ENCODE results near the gene NPDC1.
"Not testable (repeated sequence)": the region's sequence is repeated elsewhere in the genome, so short reads cannot be mapped to it uniquely, and the experiment has no call there.

Gene NPDC1

DNA sequence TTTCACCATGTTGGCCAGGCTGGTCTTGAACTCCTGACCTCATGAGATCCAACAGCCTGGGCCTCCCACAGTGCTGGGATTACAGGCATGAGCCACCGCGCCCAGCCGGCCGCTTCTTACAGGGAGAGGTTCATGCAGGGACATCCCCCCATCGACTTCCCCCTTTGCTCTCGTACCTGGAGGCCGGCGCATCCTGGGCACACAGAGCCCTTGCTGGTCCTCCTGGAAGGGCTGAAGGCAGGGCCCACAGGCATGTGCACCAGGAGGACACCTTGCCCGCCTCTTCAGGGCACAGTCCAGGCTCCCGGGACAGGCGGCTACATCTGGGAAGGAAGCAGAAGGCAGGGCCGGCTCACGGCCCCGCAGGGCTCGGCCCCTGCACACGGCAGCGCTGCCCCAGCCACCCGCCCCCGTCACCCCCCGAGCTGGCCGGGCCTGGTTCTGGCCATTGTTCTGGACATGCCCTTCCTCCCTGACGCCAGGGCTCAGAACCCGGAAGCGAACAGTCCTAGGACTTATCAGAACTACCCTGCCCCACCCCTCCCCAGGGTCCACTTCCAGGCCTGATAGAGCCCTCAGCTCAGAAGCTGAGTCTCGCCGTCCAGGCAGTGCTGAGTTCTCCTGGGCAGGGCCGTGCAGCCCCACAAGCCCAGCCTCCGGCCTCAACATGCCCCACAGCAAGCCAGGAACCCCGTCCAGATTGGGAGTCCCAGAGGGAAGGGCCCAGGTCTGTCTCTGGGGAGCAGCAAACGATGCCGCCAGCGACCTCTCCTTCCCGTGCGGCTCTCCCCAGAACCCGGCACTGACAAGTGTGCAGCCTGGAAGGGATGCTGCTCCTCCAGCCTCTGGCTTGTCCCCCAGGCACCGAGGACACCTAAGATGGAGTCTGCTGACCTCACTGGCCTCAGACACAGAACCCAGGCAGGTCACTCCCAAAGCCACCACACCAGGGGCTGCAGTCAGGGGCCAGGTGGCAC, 2.9 kb downstream of the NPDC1 start:
- no peak for DNase-seq

DNA sequence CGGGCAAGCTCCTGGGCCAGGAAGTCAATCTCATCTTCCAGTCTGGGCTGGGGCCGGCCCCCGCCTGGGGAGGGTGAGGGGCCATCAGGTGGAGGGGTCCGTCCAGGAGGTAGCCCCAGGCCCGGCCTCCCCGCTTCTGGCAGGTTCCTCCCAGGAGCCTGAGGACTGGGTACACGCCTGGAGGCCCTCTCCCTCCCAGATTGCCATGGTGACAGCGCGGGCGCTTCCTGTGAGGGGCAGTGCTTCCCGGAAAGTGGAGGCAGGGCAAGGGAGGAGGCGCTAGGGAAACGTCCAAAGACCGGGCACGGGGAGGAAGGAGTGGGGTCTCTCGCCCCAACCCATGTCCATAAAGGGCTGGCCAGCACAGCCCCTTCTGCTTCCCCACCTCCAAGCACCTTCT, 4.9 kb downstream of the NPDC1 start:
- DNase-seq = no peak

DNA sequence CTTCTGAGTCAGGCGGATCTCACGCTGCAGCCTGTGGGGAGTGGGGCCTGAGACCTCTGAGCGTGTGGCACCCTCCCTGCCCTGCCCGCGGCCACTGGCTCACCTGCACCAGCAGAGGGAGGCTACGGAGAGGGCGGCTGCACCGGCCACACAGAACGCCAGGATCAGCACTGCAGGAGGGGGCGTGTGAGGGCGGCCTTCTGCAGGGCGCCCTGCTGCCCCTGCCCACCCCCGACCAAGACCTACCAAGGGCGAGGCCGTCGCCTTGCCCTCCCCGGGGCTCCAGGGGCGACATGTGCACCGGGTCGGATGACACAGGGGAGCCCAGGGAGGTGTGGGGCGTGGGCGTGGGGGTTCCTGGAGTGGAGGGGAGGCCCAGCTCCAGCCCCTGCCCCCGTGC, 5.4 kb downstream of the NPDC1 start:
- no peak for DNase-seq

DNA sequence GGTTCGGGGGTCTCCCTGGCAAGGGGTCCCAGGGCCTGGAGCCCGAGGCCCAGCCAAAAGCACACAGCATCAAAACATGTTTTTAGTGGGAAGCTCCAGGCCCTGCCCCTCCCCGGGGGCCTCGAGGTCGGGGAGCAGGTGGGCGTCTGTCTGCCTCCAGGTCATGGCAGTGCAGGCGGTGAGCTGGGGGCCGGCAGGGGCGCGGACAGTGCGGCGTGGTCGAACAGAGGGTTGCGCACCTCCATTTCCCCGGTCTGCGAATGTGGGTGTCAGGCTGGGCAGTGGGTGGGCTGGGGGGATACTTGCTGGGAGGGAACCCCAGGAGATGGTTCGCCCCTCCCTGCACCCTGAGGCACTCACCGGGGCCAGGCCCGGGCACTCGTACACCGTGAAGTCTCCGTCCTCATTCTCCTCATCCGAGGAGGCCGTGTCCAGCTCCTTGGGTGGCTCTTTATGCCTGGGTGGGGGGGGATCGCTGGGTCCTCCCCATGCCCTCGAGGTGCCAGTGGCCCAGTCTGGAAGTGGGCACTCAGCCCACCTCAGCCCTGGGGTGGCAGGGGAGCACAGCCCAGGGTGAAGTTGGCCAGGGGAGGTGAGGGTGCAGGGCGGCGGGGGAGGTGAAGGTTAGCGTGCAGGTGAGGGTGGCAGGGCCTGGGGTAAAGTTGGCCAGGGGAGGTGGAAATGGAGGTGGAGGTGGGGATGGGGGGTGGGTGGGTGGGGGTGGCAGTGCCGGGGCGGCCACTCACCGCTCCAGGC, 6.2 kb downstream of the NPDC1 start:
- no peak for DNase-seq

DNA sequence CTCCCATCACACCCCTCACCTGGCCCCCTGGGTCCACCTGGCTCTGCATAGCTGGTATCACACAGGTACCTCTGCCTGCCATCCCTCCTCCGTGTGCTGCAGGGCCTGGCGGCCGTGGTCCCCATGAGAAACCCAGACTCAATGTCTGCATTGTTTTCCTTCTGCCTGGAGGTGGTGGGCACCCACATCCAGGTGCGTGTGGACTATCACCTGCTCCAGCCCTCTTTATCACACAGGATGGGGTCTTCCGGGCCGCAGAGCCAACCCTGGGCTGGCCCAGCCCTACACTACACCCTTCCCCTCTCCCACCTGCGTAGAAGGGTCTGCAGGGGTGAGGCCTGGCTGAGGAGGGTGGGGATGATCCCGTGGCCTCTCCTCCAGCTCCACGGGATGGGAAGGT, 7.1 kb downstream of the NPDC1 start:
- no peak for DNase-seq

DNA sequence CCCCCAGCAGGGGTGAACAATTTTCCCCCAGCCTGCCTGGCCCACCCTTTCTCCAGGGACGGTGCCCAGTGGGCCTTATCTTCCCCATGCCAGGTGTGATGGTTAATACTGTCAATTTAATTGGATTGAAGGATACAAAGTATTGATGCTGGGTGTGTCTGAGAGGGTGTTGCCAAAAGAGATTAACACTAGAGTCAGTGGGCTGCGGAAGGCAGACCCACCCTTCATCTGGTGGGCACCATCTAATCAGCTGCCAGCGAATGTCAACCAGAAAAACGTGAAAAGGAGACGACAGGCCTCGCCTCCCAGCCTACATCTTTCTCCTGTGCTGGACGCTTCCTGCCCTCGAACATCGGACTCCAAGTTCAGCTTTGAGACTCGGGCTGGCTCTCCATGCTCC, 8.5 kb downstream of the NPDC1 start:
- DNase-seq = no peak

DNA sequence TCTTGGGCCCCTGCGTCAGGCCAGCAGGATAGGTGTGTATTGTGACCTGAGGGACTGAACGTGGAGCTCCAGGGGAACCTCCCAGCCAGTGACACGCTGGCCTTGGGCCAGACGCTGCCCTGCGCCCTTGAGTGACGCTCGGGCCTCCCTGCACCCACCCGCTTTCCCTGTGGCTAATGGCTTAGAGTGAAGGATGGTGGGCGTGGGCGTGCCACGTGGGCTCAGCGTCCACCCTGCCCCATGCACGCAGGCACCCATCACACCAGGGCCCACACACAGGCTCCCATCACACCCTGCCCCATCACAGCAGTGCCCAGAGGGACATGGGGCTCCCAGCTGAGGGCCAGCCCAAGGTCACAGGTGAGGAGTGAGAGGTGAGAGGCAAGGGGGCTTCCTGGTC, 8.9 kb downstream of the NPDC1 start:
- no peak for DNase-seq

DNA sequence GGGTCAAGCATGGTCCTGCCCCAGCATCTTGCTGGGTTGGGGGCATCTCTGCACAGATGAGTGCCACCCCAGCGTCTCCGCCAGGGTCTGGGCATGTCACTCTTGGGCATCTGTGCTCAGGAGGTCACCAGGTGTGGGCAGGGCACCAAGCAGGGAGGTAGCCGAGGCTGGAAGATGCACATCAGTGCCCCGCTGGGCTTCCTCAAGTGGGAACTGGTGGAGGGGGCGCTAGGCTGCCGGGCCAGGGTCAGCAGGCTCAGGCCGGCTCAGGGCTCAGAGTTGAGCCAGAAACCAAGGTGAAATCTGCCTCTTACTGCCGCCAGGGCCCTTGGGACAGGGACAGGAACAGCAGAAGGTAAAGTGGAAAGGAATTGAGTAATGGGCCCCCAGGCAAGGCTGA, 10.0 kb downstream of the NPDC1 start:
- DNase-seq = no peak

DNA sequence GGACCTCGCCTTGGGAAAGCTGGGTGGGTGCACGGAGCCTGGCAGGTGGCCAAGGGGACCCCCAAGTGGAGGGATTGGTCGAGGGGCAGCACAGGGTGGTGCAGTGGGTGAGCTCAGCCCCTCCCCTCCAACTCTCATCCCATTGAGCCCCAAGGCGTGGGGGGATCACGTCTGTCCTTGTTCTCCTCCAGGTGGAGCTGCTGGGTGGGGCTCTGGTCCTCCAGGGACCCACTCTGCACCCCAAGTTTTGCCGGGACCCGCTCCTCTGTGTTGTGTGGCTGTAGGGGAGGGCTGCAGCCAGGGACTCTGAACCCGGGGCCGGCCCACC, 10.5 kb downstream of the NPDC1 start:
- no peak for DNase-seq

DNA sequence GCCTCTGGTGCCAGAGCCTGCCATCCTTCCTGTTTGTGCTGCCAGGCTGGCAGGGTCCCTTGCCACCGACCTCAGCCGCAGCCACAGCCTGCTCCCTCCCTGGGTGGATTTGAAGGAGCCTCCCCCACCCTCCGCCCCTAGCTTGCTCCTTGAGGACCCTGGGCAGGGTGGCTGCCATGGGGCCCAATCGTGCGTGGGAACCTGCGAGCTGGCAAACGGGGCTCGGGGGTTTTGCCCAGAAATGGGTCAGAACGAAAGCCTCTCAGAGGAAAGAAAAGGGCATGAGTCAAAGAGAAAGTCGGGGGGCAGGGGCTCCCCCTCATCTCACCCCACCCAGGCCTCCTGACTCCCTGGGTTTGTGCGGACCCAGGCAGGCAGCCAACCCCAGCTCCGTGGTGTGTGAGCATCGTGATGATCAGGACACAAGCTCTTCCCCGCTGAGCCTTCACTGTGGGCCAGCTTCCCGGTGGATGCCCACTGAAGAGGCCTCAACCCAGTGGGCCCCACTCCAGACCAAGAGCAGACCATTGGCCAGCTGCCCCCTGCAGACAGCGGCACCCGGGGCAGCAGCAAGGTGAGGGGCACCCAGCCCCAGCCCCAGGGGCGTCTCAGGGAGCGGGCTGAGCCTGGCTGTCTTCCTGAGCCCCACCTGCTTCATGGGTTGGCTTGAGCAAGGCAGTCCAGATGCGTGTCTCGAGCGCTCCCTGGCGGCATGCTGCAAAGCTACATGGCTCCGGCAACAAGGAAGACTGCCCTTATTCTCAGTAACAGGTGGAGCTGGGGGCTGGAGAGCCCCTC, 11.1 kb downstream of the NPDC1 start:
- peak in 54 of 56 donors; percentile 37 to 88 (median 76) for DNase-seq

DNA sequence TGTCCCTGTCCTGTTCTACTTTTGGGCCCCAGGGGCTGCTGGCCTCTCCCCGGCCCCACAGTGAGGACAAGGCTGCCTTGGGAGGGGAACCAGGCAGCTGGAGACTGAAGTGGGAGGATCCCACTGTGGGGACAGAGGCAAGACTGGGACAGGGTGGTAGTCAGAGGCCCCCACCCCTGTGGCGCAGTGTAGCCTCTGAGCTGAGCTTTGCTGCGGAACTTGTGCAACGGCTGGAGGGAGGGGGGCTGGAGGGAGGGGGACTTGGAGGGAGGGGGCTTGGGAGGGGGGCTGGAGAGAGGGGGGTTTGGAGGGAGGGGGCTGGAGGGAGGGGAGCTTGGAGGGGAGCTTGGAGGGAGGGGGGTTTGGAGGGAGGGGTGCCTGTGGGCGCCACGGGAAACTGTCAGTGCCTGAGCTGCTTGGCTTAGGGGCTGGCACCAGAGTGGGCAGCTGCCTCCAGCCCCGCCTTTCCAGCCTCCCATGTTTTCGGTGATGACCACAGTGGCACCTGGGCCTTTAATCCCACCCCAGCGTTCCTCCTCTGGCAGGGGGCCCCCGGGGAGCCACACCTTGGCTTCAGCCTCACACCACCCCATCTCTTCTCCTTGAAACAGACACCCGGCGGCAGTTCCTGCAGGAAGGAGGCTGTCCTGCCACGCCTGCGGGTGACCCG, 11.8 kb downstream of the NPDC1 start:
- DNase-seq = no peak

DNA sequence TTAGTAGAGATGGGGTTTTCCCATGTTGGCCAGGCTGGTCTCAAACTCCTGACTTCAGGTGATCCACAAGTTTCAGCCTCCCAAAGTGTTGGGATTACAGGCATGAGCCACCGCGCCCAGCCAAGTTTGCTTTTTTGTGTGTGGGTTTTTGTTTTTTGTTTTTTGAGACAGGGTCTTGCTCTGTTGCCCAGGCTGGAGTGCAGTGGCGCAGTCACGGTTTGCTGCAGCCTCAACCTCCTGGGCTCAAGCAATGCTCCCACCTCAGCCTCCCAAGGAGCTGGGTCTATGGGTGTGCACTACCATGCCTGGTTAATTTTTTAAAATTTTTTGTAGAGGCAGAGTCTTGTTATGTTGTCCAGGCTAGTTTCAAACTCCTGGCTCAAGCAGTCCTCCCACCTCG, 12.5 kb downstream of the NPDC1 start:
- DNase-seq = not testable (repeated sequence)

DNA sequence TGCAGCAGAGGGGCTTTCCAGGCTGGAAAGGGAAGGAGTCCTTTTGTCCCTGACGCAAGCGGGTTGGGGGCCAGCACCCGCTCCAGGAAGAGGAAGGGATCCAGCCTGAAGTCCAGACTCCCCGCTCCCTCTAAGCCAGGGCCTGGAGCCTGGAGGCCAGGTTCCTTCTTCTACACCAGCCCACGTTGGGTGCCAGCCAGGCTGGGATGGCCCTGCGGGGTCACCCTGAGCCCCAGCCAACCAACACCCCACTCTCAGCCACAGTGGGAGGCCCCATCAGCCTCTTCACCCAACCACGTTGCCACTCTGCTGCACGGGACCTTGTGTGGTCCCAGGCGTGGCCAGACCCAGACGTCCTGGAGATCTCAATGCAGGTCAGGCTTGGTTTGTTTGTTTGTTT, 13.1 kb downstream of the NPDC1 start:
- no peak for DNase-seq

DNA sequence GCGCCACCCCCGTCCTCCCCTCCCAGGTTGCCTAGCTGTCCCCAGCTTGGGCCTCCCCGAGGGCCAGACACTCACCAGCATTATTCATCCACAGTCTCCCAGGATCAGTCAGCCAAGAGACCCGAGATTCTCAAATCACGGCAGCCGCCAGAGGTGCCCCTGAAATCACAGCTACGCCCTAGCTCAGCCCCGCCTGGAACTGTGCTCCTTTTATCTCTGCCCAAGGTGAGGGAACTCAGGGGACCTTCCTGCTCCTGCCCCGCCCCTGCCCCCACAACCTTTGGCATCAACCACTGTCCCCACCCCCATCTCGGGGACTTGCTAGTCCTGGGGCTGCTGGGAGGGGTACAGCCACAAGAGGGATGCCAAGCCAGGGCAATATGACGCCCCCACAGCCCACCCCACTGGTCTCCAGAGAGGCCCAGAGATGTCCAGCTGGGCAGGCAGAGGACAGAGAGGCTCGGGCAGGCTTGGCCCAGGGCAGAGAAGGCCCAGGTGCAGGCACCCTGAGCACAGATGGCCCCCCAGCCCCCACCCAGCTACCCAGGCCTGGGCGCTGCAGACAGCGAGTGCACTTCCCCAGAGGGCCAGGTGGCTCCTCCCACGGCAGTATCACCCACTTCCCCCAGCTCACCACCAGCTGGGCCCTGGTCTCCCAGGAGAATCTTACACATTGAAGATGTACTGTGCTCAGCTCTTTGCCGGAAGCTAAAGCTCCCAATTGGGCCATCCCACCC, 13.9 kb downstream of the NPDC1 start, which contains the start of gene FUT7:
Gene FUT7 (minus strand): TSS at position 185 of the 737 bp plus-strand sequence. CDS start 97 bp downstream, at position 88.
- no peak for DNase-seq

DNA sequence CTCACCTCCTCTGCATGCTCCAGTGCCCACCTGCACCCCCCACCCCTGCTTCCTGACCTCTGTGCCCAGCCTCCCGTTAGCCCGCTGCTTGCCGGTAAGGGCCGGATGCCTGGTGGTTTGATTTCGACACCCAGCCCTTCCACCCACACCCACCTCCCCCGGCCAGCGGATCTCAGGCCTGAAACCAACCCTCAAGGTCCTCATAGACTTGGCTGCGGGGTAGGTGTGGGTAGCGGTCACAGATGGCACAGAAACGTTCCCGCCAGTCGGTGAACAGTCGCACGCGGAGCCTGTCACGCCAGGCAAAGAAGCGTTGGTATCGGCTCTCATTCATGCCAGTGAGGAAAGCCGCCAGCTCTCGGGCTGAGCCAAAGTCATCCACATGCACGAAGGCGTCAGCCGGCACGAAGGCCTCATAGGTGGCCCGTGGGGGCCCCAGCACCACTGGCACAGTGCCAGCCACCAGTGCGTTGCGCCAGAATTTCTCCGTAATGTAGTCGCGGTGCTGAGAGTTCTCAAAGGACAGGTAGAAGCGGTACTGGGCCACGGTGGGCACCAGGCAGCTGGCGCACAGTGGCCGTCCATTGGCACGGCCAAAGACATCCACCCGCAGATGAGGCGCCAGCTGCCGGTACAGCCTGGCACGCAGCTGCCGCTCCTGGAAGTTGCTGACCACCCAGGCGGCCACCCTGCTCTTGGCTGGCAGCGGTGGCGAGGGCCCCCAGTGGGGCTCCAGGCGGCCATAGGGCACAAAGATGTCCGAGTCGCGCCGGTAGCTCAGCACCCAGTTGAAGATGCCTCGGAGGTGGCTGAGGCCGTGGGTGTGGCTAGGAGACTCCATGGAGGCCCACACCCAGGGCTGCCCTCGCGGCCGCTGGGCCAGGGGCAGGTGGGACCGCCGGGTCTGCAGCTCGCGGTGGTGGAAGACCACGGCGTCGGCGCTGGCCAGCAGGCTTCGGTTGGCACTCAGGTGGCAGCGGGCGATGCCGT, 15.1 kb downstream of the NPDC1 start:
- peak in 1 of 56 donors; percentile 47 for DNase-seq

DNA sequence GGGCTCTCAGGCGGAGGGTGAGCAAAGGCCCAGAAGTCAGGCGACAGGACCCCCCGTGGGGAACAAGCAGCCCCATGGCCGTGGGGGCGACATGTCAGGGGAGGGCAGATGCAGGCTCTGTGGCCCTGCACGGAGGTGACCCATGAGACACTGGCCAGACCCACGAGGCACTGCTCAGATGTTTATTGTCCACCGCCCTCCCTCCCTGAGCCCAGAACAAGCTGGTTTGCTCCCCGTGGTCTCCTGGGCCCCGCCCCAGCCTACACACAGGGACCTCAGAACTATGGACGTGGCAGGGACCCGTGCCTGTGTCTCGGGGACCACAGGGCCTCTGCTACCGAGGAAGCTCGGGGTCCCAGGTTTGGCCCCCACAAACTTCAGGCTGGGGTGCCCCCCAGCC, 16.0 kb downstream of the NPDC1 start:
- no peak for DNase-seq

DNA sequence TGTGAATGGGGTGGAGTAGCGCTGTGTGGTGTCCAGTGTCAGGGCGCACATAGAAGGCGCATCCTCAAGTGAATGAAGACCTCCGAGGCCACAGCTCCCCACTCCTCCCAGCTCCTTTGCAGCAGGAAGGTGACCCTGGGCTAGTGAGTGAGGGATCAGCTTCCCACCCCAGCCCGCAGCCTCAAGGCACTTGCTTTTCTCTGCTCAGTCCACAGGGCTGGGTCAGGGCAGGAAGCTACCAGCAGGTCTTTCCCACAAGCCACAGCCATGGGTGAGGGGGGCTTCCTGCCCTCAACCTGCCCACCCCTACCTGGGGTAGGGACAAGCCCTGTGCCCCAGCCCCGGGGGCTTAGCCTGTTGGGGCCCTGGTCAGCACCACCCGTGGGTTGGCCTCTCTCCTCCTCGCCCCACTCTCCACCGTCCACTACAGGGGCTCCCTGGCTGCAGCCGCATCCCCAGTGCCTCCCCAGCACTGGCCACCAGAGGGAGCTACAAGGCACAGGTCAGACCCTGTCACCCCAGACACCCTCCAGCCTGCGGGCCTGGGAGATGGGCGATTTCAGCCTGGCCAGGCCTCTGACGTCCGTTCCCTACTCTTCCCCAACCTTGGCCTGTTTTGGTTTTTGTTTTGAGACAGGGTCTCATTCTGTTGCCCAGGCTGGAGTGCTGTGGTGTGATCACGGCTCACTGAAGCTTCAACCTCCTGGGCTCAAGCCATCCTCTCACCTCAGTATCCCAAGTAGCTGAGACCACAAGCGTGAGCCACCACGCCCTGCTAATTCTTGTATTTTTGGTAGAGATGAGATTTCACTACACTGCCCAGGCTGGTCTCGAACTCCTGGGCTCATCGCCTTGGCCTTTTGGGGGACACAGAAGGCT, 16.7 kb downstream of the NPDC1 start:
- DNase-seq = peak in 50 of 56 donors; percentile 26 to 86 (median 66)
